Transverse colon (tissue), 3 donors: Measurements from ENCODE around the gene EMC1.

Experiments used
- EP300 ChIP-seq: sonication (generic); formaldehyde crosslinking; IDR thresholded peaks from one replicate; pipeline ENCODE4 v1.6.1; 2017; ENCODE audit warnings: antibody characterized with exemption, low read depth
- POLR2AphosphoS5 ChIP-seq, 3 donors: sonication (generic); formaldehyde crosslinking; IDR thresholded peaks; one replicate each; pipeline ENCODE4 v1.6.1; 2016; ENCODE audit warnings: antibody characterized with exemption in 3 of 3

DNA sequence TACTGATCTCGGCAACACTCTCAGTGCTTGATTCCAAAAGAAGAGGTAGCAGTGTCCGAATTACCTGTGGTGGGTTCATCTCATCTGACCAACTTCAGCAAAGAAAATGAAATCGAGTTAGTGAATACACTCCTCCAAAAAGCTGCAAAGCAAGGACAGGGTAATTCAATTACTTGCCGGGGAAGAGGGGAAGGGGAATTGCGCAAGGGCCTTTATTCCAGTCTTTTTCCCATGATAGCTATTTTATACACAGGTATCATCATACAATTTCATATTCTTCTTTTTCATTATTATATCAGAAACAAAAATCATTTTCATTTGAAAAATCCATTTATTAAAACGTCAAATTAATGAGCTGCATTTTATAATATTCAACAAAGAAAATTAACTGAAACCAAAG, 84.2 kb downstream of the EMC1 start:
- no peak for TF ChIP-seq EP300
- TF ChIP-seq POLR2AphosphoS5 (IDR thresholded peaks at IDR 0.05): no peak
